CD4-positive, CD25-positive, alpha-beta regulatory T cell (primary cell): ENCODE data around the gene SAMD1. TPM values are rescaled to one million over a fixed set of nuclear protein-coding genes. Genes with fewer than 3 reads are reported as not detected.
A peak's percentile ranks its signal among the peaks of the same experiment; 100 is the strongest.

ENCODE experiments used
- ATAC-seq, 2 donors: fragments of 150-1000 bp; cut with Tn5 transposase; one replicate each; pipeline ENCODE4 v1.10.0; 2021; ENCODE audit warnings: low read depth in 2 of 2, moderate number of reproducible peaks in 2 of 2, moderate library complexity in 1 of 2
- DNase-seq, 3 donors: peaks; one replicate each; pipeline versions ENCODE4 v3.0.0 to v3.0.0-alpha.2; 2012 to 2022; ENCODE audit warnings: mixed read lengths in 1 of 3
- H3K27ac ChIP-seq: one replicate; pipeline ENCODE4 v1.7.0; 2013; ENCODE audit warnings: mild to moderate bottlenecking, low read length; ENCODE audit not compliant: insufficient read depth, poor library complexity, severe bottlenecking
- H3K27me3 ChIP-seq: one replicate; pipeline ENCODE4 v1.7.0; 2013; ENCODE audit warnings: low read length; ENCODE audit not compliant: control insufficient read depth, insufficient read depth
- H3K36me3 ChIP-seq: one replicate; pipeline ENCODE4 v1.7.0; 2013; ENCODE audit warnings: mild to moderate bottlenecking, low read length, moderate library complexity; ENCODE audit not compliant: control insufficient read depth, insufficient read depth
- H3K4me1 ChIP-seq: 2 replicates; pipeline ENCODE4 v1.7.0; 2013; ENCODE audit warnings: mild to moderate bottlenecking, low read length; ENCODE audit not compliant: insufficient read depth, control insufficient read depth, poor library complexity, severe bottlenecking
- H3K4me3 ChIP-seq: one replicate; pipeline ENCODE4 v1.7.0; 2013; ENCODE audit warnings: low read depth, mild to moderate bottlenecking, low read length, moderate library complexity
- H3K9me3 ChIP-seq, 2 experiments: 1 replicate in 1 of 2; 2 replicates in 1 of 2; pipeline ENCODE4 v1.7.0; 2013; ENCODE audit warnings: low read length in 2 of 2, mild to moderate bottlenecking in 1 of 2, moderate library complexity in 1 of 2; ENCODE audit not compliant: control insufficient read depth in 2 of 2
- H3K27ac Mint-ChIP-seq, 3 donors: one replicate each; pipeline ENCODE4 v1.8.0; 2020 to 2022; ENCODE audit warnings: mild to moderate bottlenecking in 3 of 3, mixed read lengths in 3 of 3, moderate library complexity in 2 of 3
- H3K27me3 Mint-ChIP-seq: one replicate; pipeline ENCODE4 v1.8.0; 2022; ENCODE audit warnings: mild to moderate bottlenecking, mixed read lengths
- H3K36me3 Mint-ChIP-seq: one replicate; pipeline ENCODE4 v1.8.0; 2020; ENCODE audit warnings: mixed read lengths
- H3K4me1 Mint-ChIP-seq, 4 donors: one replicate each; pipeline ENCODE4 v1.8.0; 2020 to 2022; ENCODE audit warnings: mixed read lengths in 4 of 4, mild to moderate bottlenecking in 1 of 4
- H3K4me3 Mint-ChIP-seq, 4 donors: one replicate each; pipeline ENCODE4 v1.8.0; 2020 to 2022; ENCODE audit warnings: mild to moderate bottlenecking in 4 of 4, mixed read lengths in 4 of 4, moderate library complexity in 3 of 4
- H3K9me3 Mint-ChIP-seq, 7 donors: one replicate each; pipeline ENCODE4 v1.8.0; 2020 to 2022; ENCODE audit warnings: mixed read lengths in 7 of 7, mild to moderate bottlenecking in 3 of 7, moderate library complexity in 2 of 7
- polyA plus RNA-seq, 4 donors: library from polyadenylated mRNA; unstranded; fragments of 300-500 nt; fragmentation: Illumina TruSeq; gene quantifications; one replicate each; pipeline ENCODE4 v1.2.3, GENCODE V29; 2021
- total RNA-seq: library from RNA; stranded (reverse); gene quantifications from one replicate; pipeline ENCODE4 v1.2.3, GENCODE V29; 2022

The SAMD1 gene
- total and polyA plus RNA-seq, 5 donors from 2014 or later, result 0.80 to 24.1 (median 1.2) TPM

- ATAC-seq (peak in 1 of 2 donors; percentile 5), DNase-seq (peak in 1 of 3 donors; percentile 77)
- Histone ChIP-seq H3K27me3 (no peaks in the 10 kb centered on the region), H3K27ac (peak overlapping the region; percentile 67), H3K4me3 (peak overlapping the region; percentile 84), H3K9me3 (peaks cover 0 to 6% of the 10 kb centered on the region in 2 experiments), H3K4me1 (peaks cover 14% of the 10 kb centered on the region), H3K36me3 (peaks cover 6% of the 10 kb centered on the region)
- peaks cover 11% of the 10 kb centered on the region for H3K36me3 Mint-ChIP-seq
- H3K4me1 Mint-ChIP-seq, result peaks cover 5 to 33% (median 17%) of the 10 kb centered on the region in 4 donors
- peaks cover 0 to 8% (median 2%) of the 10 kb centered on the region in 7 donors for H3K9me3 Mint-ChIP-seq
- H3K27me3 Mint-ChIP-seq, result peaks cover 15% of the 10 kb centered on the region
- H3K4me3 Mint-ChIP-seq, result peak overlapping the region; percentile 94 to 100 (median 100)
- H3K27ac Mint-ChIP-seq, result peak overlapping the region; percentile 92 to 99 (median 99)
Measured at GRCh38 chr19:14091813-14092462, 1.4 kb upstream of the SAMD1 start.

- peak overlapping the region; percentile 92 to 99 (median 99) for H3K27ac Mint-ChIP-seq
- no peaks in the 10 kb centered on the region for H3K27me3 ChIP-seq
- H3K4me1 Mint-ChIP-seq, result peaks cover 5 to 33% (median 17%) of the 10 kb centered on the region in 4 donors
- peaks cover 7% of the 10 kb centered on the region for H3K36me3 Mint-ChIP-seq
- ATAC-seq, result peak; percentile 53 to 61
- peak overlapping the region; percentile 94 to 100 (median 100) for H3K4me3 Mint-ChIP-seq
- peaks cover 14% of the 10 kb centered on the region for H3K4me1 ChIP-seq
- H3K4me3 ChIP-seq, result peak overlapping the region; percentile 84
- peaks cover 0 to 8% (median 2%) of the 10 kb centered on the region in 7 donors for H3K9me3 Mint-ChIP-seq
- peaks cover 15% of the 10 kb centered on the region for H3K27me3 Mint-ChIP-seq
- H3K36me3 ChIP-seq, result no peaks in the 10 kb centered on the region
- H3K27ac ChIP-seq, result peak overlapping the region; percentile 67
- peak; percentile 66 to 84 (median 78) for DNase-seq
- H3K9me3 ChIP-seq, result peaks cover 0 to 6% of the 10 kb centered on the region in 2 experiments
Measured at GRCh38 chr19:14091081-14091812, 696 bp upstream of the SAMD1 start.

- no peak overlapping the region for H3K4me3 ChIP-seq
- H3K4me1 ChIP-seq, result peaks cover 14% of the 10 kb centered on the region
- H3K9me3 Mint-ChIP-seq, result peaks cover 0 to 8% (median 2%) of the 10 kb centered on the region in 7 donors
- peak overlapping the region; percentile 89 to 97 (median 91) for H3K4me3 Mint-ChIP-seq
- peak overlapping the region; percentile 73 to 86 (median 84) for H3K27ac Mint-ChIP-seq
- ATAC-seq (peak in 1 of 2 donors; percentile 4), DNase-seq (peak; percentile 40 to 64 (median 46))
- H3K36me3 Mint-ChIP-seq, result peaks cover 7% of the 10 kb centered on the region
- H3K27me3 Mint-ChIP-seq, result peaks cover 15% of the 10 kb centered on the region
- H3K4me1 Mint-ChIP-seq, result peaks cover 4 to 33% (median 17%) of the 10 kb centered on the region in 4 donors
- peak overlapping the region; percentile 23 for H3K27ac ChIP-seq
- peaks cover 0 to 6% of the 10 kb centered on the region in 2 experiments for H3K9me3 ChIP-seq
- no peaks in the 10 kb centered on the region for H3K36me3 ChIP-seq
- no peaks in the 10 kb centered on the region for H3K27me3 ChIP-seq
Measured at GRCh38 chr19:14089662-14090508, 666 bp downstream of the SAMD1 start.

- Histone ChIP-seq H3K27ac (no peak overlapping the region), H3K4me3 (no peak overlapping the region), H3K36me3 (no peaks in the 10 kb centered on the region), H3K4me1 (peaks cover 14% of the 10 kb centered on the region), H3K27me3 (no peaks in the 10 kb centered on the region), H3K9me3 (peaks cover 0 to 6% of the 10 kb centered on the region in 2 experiments)
- Mint-ChIP-seq H3K4me1 (peaks cover 0 to 29% (median 12%) of the 10 kb centered on the region in 4 donors), H3K4me3 (peak overlapping the region; percentile 89 to 97 (median 91)), H3K36me3 (peaks cover 7% of the 10 kb centered on the region), H3K27me3 (peaks cover 11% of the 10 kb centered on the region), H3K9me3 (peaks cover 0 to 8% (median 2%) of the 10 kb centered on the region in 7 donors), H3K27ac (peak overlapping the region; percentile 73 to 86 (median 84))
- DNase-seq (peak in 2 of 3 donors; percentile 40 to 60), ATAC-seq (no peak)
Measured at GRCh38 chr19:14089412-14089661, 1.2 kb downstream of the SAMD1 start.

- no peak for ATAC-seq
- Histone ChIP-seq H3K4me1 (peaks cover 14% of the 10 kb centered on the region), H3K27ac (no peak overlapping the region), H3K27me3 (no peaks in the 10 kb centered on the region), H3K4me3 (no peak overlapping the region), H3K36me3 (no peaks in the 10 kb centered on the region), H3K9me3 (peaks cover 0 to 6% of the 10 kb centered on the region in 2 experiments)
- DNase-seq, result no peak
- H3K27me3 Mint-ChIP-seq, result peaks cover 11% of the 10 kb centered on the region
- peak overlapping the region; percentile 89 to 97 (median 91) for H3K4me3 Mint-ChIP-seq
- peaks cover 7% of the 10 kb centered on the region for H3K36me3 Mint-ChIP-seq
- peaks cover 0 to 29% (median 12%) of the 10 kb centered on the region in 4 donors for H3K4me1 Mint-ChIP-seq
- H3K9me3 Mint-ChIP-seq, result peaks cover 0 to 8% (median 2%) of the 10 kb centered on the region in 7 donors
- H3K27ac Mint-ChIP-seq, result peak overlapping the region; percentile 73 to 86 (median 84)
Measured at GRCh38 chr19:14088634-14089411, 1.7 kb downstream of the SAMD1 start.

- DNase-seq (no peak), ATAC-seq (no peak)
- no peaks in the 10 kb centered on the region for H3K36me3 ChIP-seq
- no peak overlapping the region for H3K4me3 ChIP-seq
- peaks cover 4% of the 10 kb centered on the region for H3K36me3 Mint-ChIP-seq
- H3K4me1 ChIP-seq, result peaks cover 17% of the 10 kb centered on the region
- no peaks in the 10 kb centered on the region for H3K27me3 Mint-ChIP-seq
- peak overlapping the region in 2 of 4 donors; percentile 76 to 88 for H3K4me3 Mint-ChIP-seq
- no peaks in the 10 kb centered on the region for H3K9me3 Mint-ChIP-seq
- H3K27ac Mint-ChIP-seq, result no peak overlapping the region
- no peak overlapping the region for H3K27ac ChIP-seq
- H3K9me3 ChIP-seq, result no peaks in the 10 kb centered on the region
- peaks cover 2 to 29% (median 8%) of the 10 kb centered on the region in 4 donors for H3K4me1 Mint-ChIP-seq
- H3K27me3 ChIP-seq, result no peaks in the 10 kb centered on the region
Measured at GRCh38 chr19:14086098-14086497, 4.5 kb downstream of the SAMD1 start.
